Right forelimb (tissue), 1 donor: ENCODE measurements around the gene TIFAB.

Experiments used
- DNase-seq: peaks from one replicate; pipeline ENCODE4 v3.0.0-alpha.2; 2018

Gene TIFAB

GRCh38 chr5:135441350-135441831, 10.8 kb downstream of the TIFAB start:
- peak; percentile 65 for DNase-seq

GRCh38 chr5:135440916-135441315, 11.2 kb downstream of the TIFAB start:
- DNase-seq, result peak; percentile 42

- peak; percentile 70 for DNase-seq
These were observed 12.6 kb downstream of the TIFAB start for GRCh38 chr5:135439231-135440205.

GRCh38 chr5:135438636-135439221, 13.4 kb downstream of the TIFAB start:
- peak; percentile 69 for DNase-seq

- peak; percentile 89 for DNase-seq
These were observed 14.2 kb downstream of the TIFAB start for GRCh38 chr5:135437796-135438560.

GRCh38 chr5:135437422-135437795, 14.7 kb downstream of the TIFAB start:
- no peak for DNase-seq

GRCh38 chr5:135436951-135437418, 15.2 kb downstream of the TIFAB start:
- DNase-seq, result no peak

GRCh38 chr5:135435467-135436330, 16.5 kb downstream of the TIFAB start:
- peak; percentile 13 for DNase-seq

GRCh38 chr5:135434591-135435466, 17.3 kb downstream of the TIFAB start:
- DNase-seq, result no peak

- no peak for DNase-seq
These were observed 18.3 kb downstream of the TIFAB start for GRCh38 chr5:135433681-135434426.

GRCh38 chr5:135432113-135432512, 20.0 kb downstream of the TIFAB start:
- DNase-seq, result no peak

GRCh38 chr5:135430135-135430437, 22.1 kb downstream of the TIFAB start:
- DNase-seq, result no peak

GRCh38 chr5:135429301-135430134, 22.6 kb downstream of the TIFAB start:
- DNase-seq, result no peak

GRCh38 chr5:135428586-135428985, 23.6 kb downstream of the TIFAB start:
- no peak for DNase-seq

- DNase-seq, result no peak
These were observed 25.8 kb downstream of the TIFAB start for GRCh38 chr5:135426102-135427082.

GRCh38 chr5:135425641-135426040, 26.5 kb downstream of the TIFAB start:
- no peak for DNase-seq

GRCh38 chr5:135423846-135424168, 28.3 kb downstream of the TIFAB start:
- no peak for DNase-seq

GRCh38 chr5:135423146-135423845, 28.9 kb downstream of the TIFAB start:
- no peak for DNase-seq
